GM21447 (cell line): ENCODE measurements around the gene MTM1.

Source experiments
- ATAC-seq: cut with Tn5 transposase; IDR thresholded peaks from one replicate; pipeline ENCODE4 v1.9.1; 2021; ENCODE audit not compliant: unreplicated experiment

Gene MTM1

DNA sequence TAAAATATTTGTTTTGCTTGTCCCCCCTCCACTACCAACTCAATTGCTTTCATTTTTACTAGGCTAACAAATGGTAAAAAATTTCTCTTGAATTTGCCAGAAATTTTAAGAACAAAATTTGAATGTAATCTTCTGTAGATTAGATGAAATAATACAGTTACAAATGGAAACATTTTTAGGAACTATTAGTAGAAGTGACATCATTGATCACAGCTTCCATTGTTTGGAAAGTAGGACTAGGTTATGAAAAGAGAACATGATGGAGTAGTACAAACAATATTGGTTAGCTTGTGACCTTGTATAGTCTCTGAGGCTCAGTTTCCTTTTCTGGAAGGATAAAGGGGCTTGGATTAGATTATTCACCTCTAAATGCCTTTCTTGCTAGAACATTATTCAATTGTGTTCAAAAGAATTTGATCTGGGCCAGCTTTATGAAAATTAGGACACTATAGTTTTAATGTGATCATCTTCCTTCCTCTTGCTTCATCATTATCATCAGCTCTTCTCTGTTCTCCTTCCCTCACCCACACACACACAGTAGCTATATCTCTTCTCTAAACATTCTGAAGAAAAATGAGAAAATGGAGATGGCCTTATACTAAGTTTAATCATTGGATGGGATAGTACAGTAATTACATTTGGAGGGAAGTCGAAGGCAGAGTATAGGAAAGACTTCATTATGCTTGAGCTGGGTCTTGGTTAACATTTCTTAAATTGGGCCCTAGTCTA is 134.7 kb downstream of the MTM1 start:
- ATAC-seq: no peak

GRCh38 chrX:150703695-150703974 is 135.2 kb downstream of the MTM1 start:
- ATAC-seq: no peak

DNA sequence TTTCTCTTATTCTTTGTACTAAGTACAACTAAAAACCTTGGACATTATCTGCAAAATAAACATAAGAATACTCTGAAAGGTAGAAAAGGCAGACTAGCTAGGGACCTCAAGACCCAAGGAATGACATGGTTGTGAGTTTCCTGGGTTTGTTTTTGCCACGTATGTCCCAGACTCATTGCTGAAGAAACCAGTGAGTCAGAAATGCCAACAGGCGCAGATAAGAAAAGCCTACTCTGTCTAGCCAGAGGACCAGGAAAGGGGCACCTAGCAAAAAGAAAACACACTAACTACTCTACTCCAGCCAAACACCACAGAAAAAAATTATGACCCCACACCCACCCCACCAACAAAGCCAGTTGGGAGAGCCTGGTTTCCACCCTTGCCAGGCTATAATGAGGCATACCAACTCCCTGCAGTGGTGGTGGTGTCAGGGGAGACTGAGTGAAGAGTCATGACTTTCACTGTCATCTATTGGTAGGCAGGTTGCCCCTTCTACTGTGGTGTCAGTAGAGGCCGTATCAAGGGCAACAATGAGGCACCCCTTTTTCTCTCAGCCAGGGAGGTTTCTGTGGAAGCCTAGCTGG is 135.7 kb downstream of the MTM1 start:
- ATAC-seq: no peak

DNA sequence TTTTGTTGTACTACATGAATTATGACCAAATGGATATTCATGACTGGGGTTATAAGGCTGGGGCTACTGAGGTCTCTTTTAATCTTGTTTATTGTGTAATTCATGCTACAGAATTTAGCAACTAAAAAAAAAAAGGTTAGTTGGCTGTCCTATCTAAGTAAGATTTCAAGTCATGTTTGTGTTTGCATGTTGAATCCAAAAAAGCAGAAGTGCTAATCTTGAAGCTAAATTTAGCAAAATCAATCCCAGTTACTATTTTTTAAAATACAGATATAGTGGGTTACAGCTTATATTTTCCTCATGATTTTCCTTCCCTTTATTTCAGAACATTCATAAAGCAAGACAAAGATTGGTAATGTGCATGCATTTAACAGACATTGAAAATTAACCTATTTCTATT is 144.2 kb downstream of the MTM1 start:
- ATAC-seq: no peak

GRCh38 chrX:150715184-150715583 is 146.8 kb downstream of the MTM1 start:
- ATAC-seq: no peak

DNA sequence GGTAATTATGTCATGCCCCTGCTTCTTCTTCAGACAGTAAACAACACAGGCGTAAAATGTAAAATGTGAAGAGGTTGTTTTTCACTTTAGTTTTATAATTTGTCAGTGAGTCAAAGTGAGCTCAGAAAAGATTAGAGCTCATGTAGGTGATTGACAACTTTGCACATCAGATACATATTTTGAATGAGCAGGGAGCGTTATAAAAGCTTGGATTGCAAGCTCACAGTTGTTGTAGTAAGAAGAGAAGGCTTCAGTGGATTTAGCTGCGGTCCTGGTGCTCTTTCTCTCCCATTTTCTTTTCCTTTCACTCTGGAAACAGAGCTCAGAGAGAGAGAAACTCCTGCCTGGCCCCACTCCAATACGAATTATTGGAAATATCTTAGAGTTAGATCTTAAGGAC is 151.2 kb downstream of the MTM1 start:
- no peak for ATAC-seq
